Muscle of arm (tissue), 14 donors: ENCODE measurements around the gene PDE11A. TPM values are rescaled to one million over a fixed set of nuclear protein-coding genes. Genes with fewer than 3 reads are reported as not detected.
"Not testable (repeated sequence)": the region's sequence is repeated elsewhere in the genome, so short reads cannot be mapped to it uniquely, and the experiment has no call there.

Experiments used
- DNase-seq: peaks from one replicate; pipeline ENCODE4 v3.0.0-alpha.2; 2013
- long read RNA-seq, 11 donors: transcript quantifications; one replicate each; lab custom pipeline, GENCODE V29; 2026
- polyA plus RNA-seq, 12 donors: library from polyadenylated mRNA; unstranded; fragments of 120-200 nt; gene quantifications; one replicate each; pipeline ENCODE4 v1.2.1, GENCODE V29; 2013; ENCODE audit not compliant: insufficient read length in 12 of 12

The PDE11A gene
- 1 to 10 TPM in 4 of 12 donors, under 1 TPM in 6, not detected in 2; 0.33 to 2.0 (median 0.78) TPM for polyA plus RNA-seq
- long read RNA-seq, donor 1: 0 reads
- long read RNA-seq, donor 2: 0 reads
- long read RNA-seq, donor 3: 0 reads
- long read RNA-seq, donor 4: 0 reads
- long read RNA-seq, donor 5: 0 reads
- long read RNA-seq, donor 6: 0 reads
- long read RNA-seq, donor 7: 0 reads
- long read RNA-seq, donor 8: 0 reads
- long read RNA-seq, donor 9: 0 reads
- long read RNA-seq, donor 10: 0 reads
- long read RNA-seq, donor 11: 0 reads

GRCh38 chr2:178072383-178073301, at the start of gene PDE11A:
Gene PDE11A (minus strand): TSS chr2:178072777. CDS start chr2:178072437, 340 bp downstream.
- peak; percentile 25 for DNase-seq

GRCh38 chr2:178119179-178119922, 46.8 kb upstream of the PDE11A start:
- DNase-seq: no peak

GRCh38 chr2:178117725-178118124, 45.1 kb upstream of the PDE11A start:
- DNase-seq: no peak

GRCh38 chr2:178115271-178115670, 42.7 kb upstream of the PDE11A start:
- DNase-seq: no peak

- DNase-seq: no peak
Measured at GRCh38 chr2:178114462-178114861, 41.9 kb upstream of the PDE11A start.

GRCh38 chr2:178112202-178113152, 39.9 kb upstream of the PDE11A start, which contains the start of gene RBM45:
Gene RBM45 (plus strand): TSS chr2:178112437. CDS start chr2:178112547, 110 bp downstream.
- peak; percentile 91 for DNase-seq

- no peak for DNase-seq
Measured at GRCh38 chr2:178111743-178112142, 39.2 kb upstream of the PDE11A start.

- no peak for DNase-seq
Measured at GRCh38 chr2:178110681-178111080, 38.1 kb upstream of the PDE11A start.

GRCh38 chr2:178109813-178110212, 37.2 kb upstream of the PDE11A start:
- no peak for DNase-seq

- DNase-seq: no peak
Measured at GRCh38 chr2:178108176-178108575, 35.6 kb upstream of the PDE11A start.

- DNase-seq: no peak
Measured at GRCh38 chr2:178106053-178106452, 33.5 kb upstream of the PDE11A start.

GRCh38 chr2:178105566-178105965, 33.0 kb upstream of the PDE11A start:
- DNase-seq: no peak

- no peak for DNase-seq
Measured at GRCh38 chr2:178101321-178102079, 28.9 kb upstream of the PDE11A start.

GRCh38 chr2:178093471-178093870, 20.9 kb upstream of the PDE11A start:
- DNase-seq: no peak

GRCh38 chr2:178088774-178089270, 16.2 kb upstream of the PDE11A start:
- DNase-seq: no peak

GRCh38 chr2:178084273-178084672, 11.7 kb upstream of the PDE11A start:
- DNase-seq: no peak

- DNase-seq: no peak
Measured at GRCh38 chr2:178082408-178083045, 9.9 kb upstream of the PDE11A start.

- DNase-seq: not testable (repeated sequence)
Measured at GRCh38 chr2:178079279-178079678, 6.7 kb upstream of the PDE11A start.

GRCh38 chr2:178076130-178076529, 3.6 kb upstream of the PDE11A start:
- DNase-seq: no peak

GRCh38 chr2:178075006-178075326, 2.4 kb upstream of the PDE11A start:
- no peak for DNase-seq
